WERI-Rb-1 (cell line): ENCODE data around the gene TM9SF4.

Experiments
- DNase-seq: peaks from one replicate; pipeline ENCODE4 v3.0.0-alpha.2; 2020
- H3K27ac ChIP-seq: fragments of 250-450 bp; sonication (Bioruptor Pico); 2 replicates; pipeline ENCODE4 v1.5.1; 2020; ENCODE audit warnings: mild to moderate bottlenecking, moderate library complexity
- H3K27me3 ChIP-seq: fragments of 250-450 bp; sonication (Bioruptor Pico); 2 replicates; pipeline ENCODE4 v1.5.1; 2021; ENCODE audit warnings: mild to moderate bottlenecking, low read depth, moderate library complexity; ENCODE audit not compliant: insufficient read depth, severe bottlenecking
- H3K36me3 ChIP-seq: fragments of 250-450 bp; sonication (Bioruptor Pico); 2 replicates; pipeline ENCODE4 v1.5.1; 2020; ENCODE audit warnings: mild to moderate bottlenecking, moderate library complexity
- H3K4me3 ChIP-seq: 2 replicates; pipeline ENCODE4 v1.5.1; 2011; ENCODE audit warnings: low read depth, mild to moderate bottlenecking, control low read depth, low read length
- H3K9me3 ChIP-seq: fragments of 250-450 bp; sonication (Bioruptor Pico); 2 replicates; pipeline ENCODE4 v1.5.1; 2021; ENCODE audit warnings: mild to moderate bottlenecking, moderate library complexity; ENCODE audit not compliant: severe bottlenecking
- CTCF ChIP-seq: IDR thresholded peaks from 2 replicates; pipeline ENCODE4 v1.5.1; 2011; ENCODE audit warnings: low read depth, mild to moderate bottlenecking, control low read depth, inconsistent platforms, low read length

The TM9SF4 gene

GRCh38 chr20:32068174-32068573, 41.3 kb upstream of the TM9SF4 start:
- TF ChIP-seq CTCF = no peak
- DNase-seq = no peak
- H3K4me3 ChIP-seq = no peak overlapping the region
- no peaks in the 10 kb centered on the region for H3K9me3 ChIP-seq
- no peaks in the 10 kb centered on the region for H3K36me3 ChIP-seq
- no peaks in the 10 kb centered on the region for H3K27me3 ChIP-seq
- no peak overlapping the region for H3K27ac ChIP-seq

GRCh38 chr20:32069711-32070110, 39.8 kb upstream of the TM9SF4 start:
- no peak overlapping the region for H3K27ac ChIP-seq
- no peaks in the 10 kb centered on the region for H3K9me3 ChIP-seq
- H3K27me3 ChIP-seq = no peaks in the 10 kb centered on the region
- H3K36me3 ChIP-seq = no peaks in the 10 kb centered on the region
- no peak overlapping the region for H3K4me3 ChIP-seq
- no peak for TF ChIP-seq CTCF
- no peak for DNase-seq

GRCh38 chr20:32070282-32070681, 39.2 kb upstream of the TM9SF4 start:
- H3K27ac ChIP-seq = no peak overlapping the region
- DNase-seq = no peak
- no peaks in the 10 kb centered on the region for H3K27me3 ChIP-seq
- H3K36me3 ChIP-seq = no peaks in the 10 kb centered on the region
- no peak for TF ChIP-seq CTCF
- H3K9me3 ChIP-seq = no peaks in the 10 kb centered on the region
- no peak overlapping the region for H3K4me3 ChIP-seq

GRCh38 chr20:32070690-32071213, 38.8 kb upstream of the TM9SF4 start:
- no peak for DNase-seq
- Histone ChIP-seq H3K27ac (no peak overlapping the region), H3K4me3 (no peak overlapping the region), H3K27me3 (no peaks in the 10 kb centered on the region), H3K36me3 (no peaks in the 10 kb centered on the region), H3K9me3 (no peaks in the 10 kb centered on the region)
- no peak for TF ChIP-seq CTCF

- H3K4me3 ChIP-seq = no peak overlapping the region
- no peaks in the 10 kb centered on the region for H3K27me3 ChIP-seq
- no peak for TF ChIP-seq CTCF
- no peak for DNase-seq
- H3K9me3 ChIP-seq = no peaks in the 10 kb centered on the region
- no peak overlapping the region for H3K27ac ChIP-seq
- H3K36me3 ChIP-seq = no peaks in the 10 kb centered on the region
Measured at GRCh38 chr20:32071395-32072167, 37.9 kb upstream of the TM9SF4 start.
